GM18526 (cell line): Measurements from ENCODE around the gene PLEKHG3.

Experiments used
- POLR2A ChIP-seq: IDR thresholded peaks from 3 replicates; pipeline ENCODE4 v1.6.1; 2011; ENCODE audit not compliant: insufficient read length; ENCODE audit errors: extremely low read depth

PLEKHG3 gene

GRCh38 chr14:64728106-64728505 lies 23.9 kb downstream of the PLEKHG3 start:
- TF ChIP-seq POLR2A, result no peak

GRCh38 chr14:64728856-64729255 lies 24.6 kb downstream of the PLEKHG3 start:
- TF ChIP-seq POLR2A, result no peak

GRCh38 chr14:64729386-64730060 lies 25.3 kb downstream of the PLEKHG3 start:
- TF ChIP-seq POLR2A, result no peak

GRCh38 chr14:64730061-64730440 lies 25.8 kb downstream of the PLEKHG3 start:
- no peak for TF ChIP-seq POLR2A

- TF ChIP-seq POLR2A, result no peak
These were observed 26.5 kb downstream of the PLEKHG3 start for GRCh38 chr14:64730681-64731080.

GRCh38 chr14:64731141-64731581 lies 26.9 kb downstream of the PLEKHG3 start:
- no peak for TF ChIP-seq POLR2A

GRCh38 chr14:64732066-64732465 lies 27.8 kb downstream of the PLEKHG3 start:
- TF ChIP-seq POLR2A, result no peak

GRCh38 chr14:64732536-64733120 lies 28.4 kb downstream of the PLEKHG3 start:
- no peak for TF ChIP-seq POLR2A

GRCh38 chr14:64733321-64733720 lies 29.1 kb downstream of the PLEKHG3 start:
- no peak for TF ChIP-seq POLR2A

GRCh38 chr14:64733899-64734298 lies 29.7 kb downstream of the PLEKHG3 start:
- no peak for TF ChIP-seq POLR2A

- TF ChIP-seq POLR2A, result no peak
These were observed 30.8 kb downstream of the PLEKHG3 start for GRCh38 chr14:64734990-64735389.

- no peak for TF ChIP-seq POLR2A
These were observed 32.3 kb downstream of the PLEKHG3 start for GRCh38 chr14:64736271-64737169.

- TF ChIP-seq POLR2A, result no peak
These were observed 33.4 kb downstream of the PLEKHG3 start for GRCh38 chr14:64737391-64738280.

GRCh38 chr14:64738281-64738804 lies 34.1 kb downstream of the PLEKHG3 start:
- TF ChIP-seq POLR2A, result no peak

- no peak for TF ChIP-seq POLR2A
These were observed 37.0 kb downstream of the PLEKHG3 start for GRCh38 chr14:64741200-64741599.

- TF ChIP-seq POLR2A, result no peak
These were observed 37.7 kb downstream of the PLEKHG3 start for GRCh38 chr14:64741961-64742360.
